ENCODE measurements around the gene PTPRCAP. TPM values are rescaled to one million over a fixed set of nuclear protein-coding genes. Genes with fewer than 3 reads are reported as not detected.
A peak's percentile ranks its signal among the peaks of the same experiment; 100 is the strongest.
"Not testable (repeated sequence)": the region's sequence is repeated elsewhere in the genome, so short reads cannot be mapped to it uniquely, and the experiment has no call there.

The PTPRCAP gene
- total RNA-seq, 6 donors from 2014 or later: 12.8 to 34.0 (median 18.0) TPM

DNA sequence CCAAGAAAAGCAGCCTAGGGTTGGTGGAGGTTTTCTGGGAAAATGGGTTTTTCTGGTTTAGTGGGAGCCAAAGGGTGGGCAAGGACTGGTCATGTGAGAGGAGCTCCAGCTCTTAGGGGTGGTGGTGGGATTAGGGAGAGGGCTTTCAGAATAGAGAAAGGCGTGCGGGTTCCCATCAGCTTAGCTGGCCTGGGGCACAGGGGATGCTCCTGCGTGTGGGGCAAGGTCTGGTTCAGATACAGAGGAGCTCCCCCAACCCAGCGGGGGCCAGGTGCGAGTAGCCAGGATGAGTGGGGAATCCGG, 30.9 kb upstream of the PTPRCAP start:
- no peaks in the 10 kb centered on the region for H3K27me3 ChIP-seq
- no peaks in the 10 kb centered on the region for H3K9me3 ChIP-seq
- 0 to 4% methylated on average over 4 to 6 of the region's 6 CpGs for WGBS, 2 donors
- no peak for ATAC-seq (ENCODE audit: low FRiP score in 2 of 2)
- no peak for DNase-seq
- peak overlapping the region; percentile 71 to 98 (median 87) for H3K4me3 ChIP-seq
- H3K27ac ChIP-seq: peak overlapping the region; percentile 77 to 93 (median 90)
- H3K36me3 ChIP-seq: no peaks in the 10 kb centered on the region
- H3K4me1 ChIP-seq: peaks cover 33 to 53% (median 40%) of the 10 kb centered on the region in 4 donors
- TF ChIP-seq POLR2A (IDR thresholded peaks at IDR 0.05) (no peak), EP300 (IDR thresholded peaks at IDR 0.05) (no peak), POLR2AphosphoS5 (IDR thresholded peaks at IDR 0.05) (no peak)
- TF ChIP-seq, protein P1, sequence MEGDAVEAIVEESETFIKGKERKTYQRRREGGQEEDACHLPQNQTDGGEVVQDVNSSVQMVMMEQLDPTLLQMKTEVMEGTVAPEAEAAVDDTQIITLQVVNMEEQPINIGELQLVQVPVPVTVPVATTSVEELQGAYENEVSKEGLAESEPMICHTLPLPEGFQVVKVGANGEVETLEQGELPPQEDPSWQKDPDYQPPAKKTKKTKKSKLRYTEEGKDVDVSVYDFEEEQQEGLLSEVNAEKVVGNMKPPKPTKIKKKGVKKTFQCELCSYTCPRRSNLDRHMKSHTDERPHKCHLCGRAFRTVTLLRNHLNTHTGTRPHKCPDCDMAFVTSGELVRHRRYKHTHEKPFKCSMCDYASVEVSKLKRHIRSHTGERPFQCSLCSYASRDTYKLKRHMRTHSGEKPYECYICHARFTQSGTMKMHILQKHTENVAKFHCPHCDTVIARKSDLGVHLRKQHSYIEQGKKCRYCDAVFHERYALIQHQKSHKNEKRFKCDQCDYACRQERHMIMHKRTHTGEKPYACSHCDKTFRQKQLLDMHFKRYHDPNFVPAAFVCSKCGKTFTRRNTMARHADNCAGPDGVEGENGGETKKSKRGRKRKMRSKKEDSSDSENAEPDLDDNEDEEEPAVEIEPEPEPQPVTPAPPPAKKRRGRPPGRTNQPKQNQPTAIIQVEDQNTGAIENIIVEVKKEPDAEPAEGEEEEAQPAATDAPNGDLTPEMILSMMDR (IDR thresholded peaks at IDR 0.05): no peak

GRCh38 chr11:67468056-67468455, 30.6 kb upstream of the PTPRCAP start:
- ATAC-seq (ENCODE audit: low FRiP score in 2 of 2) (no peak), DNase-seq (peak; percentile 85 to 87)
- Histone ChIP-seq H3K36me3 (no peaks in the 10 kb centered on the region), H3K27ac (peak overlapping the region; percentile 77 to 93 (median 90)), H3K4me1 (peaks cover 33 to 53% (median 40%) of the 10 kb centered on the region in 4 donors), H3K9me3 (no peaks in the 10 kb centered on the region), H3K27me3 (no peaks in the 10 kb centered on the region), H3K4me3 (peak overlapping the region; percentile 71 to 98 (median 87))
- peak in 1 of 4 donors; percentile 20 for TF ChIP-seq POLR2A (IDR thresholded peaks at IDR 0.05)
- TF ChIP-seq EP300 (IDR thresholded peaks at IDR 0.05): no peak
- TF ChIP-seq, protein P1 (IDR thresholded peaks at IDR 0.05): no peak
- TF ChIP-seq POLR2AphosphoS5 (IDR thresholded peaks at IDR 0.05): no peak
- 56% methylated on average over 4 of the region's 5 CpGs; no CpG with 5 or more reads in 1 of the 2 donors for WGBS, 2 donors

GRCh38 chr11:67466962-67467771, 29.7 kb upstream of the PTPRCAP start:
- Histone ChIP-seq H3K4me3 (peak overlapping the region in 2 of 4 donors; percentile 83 to 91), H3K27me3 (no peaks in the 10 kb centered on the region), H3K36me3 (no peaks in the 10 kb centered on the region), H3K9me3 (no peaks in the 10 kb centered on the region), H3K4me1 (peaks cover 33 to 53% (median 40%) of the 10 kb centered on the region in 4 donors), H3K27ac (peak overlapping the region; percentile 77 to 93 (median 90))
- ATAC-seq (ENCODE audit: low FRiP score in 2 of 2): no peak
- TF ChIP-seq, protein P1 (IDR thresholded peaks at IDR 0.05): no peak
- TF ChIP-seq POLR2A (IDR thresholded peaks at IDR 0.05): no peak
- TF ChIP-seq EP300 (IDR thresholded peaks at IDR 0.05): no peak
- TF ChIP-seq POLR2AphosphoS5 (IDR thresholded peaks at IDR 0.05): no peak
- no peak for DNase-seq
- WGBS, 2 donors: 68 to 78% methylated on average over 9 to 10 of the region's 11 CpGs

GRCh38 chr11:67466367-67466766, 28.9 kb upstream of the PTPRCAP start:
- Histone ChIP-seq H3K4me1 (peaks cover 33 to 53% (median 40%) of the 10 kb centered on the region in 4 donors), H3K4me3 (no peak overlapping the region), H3K27ac (peak overlapping the region in 1 of 4 donors; percentile 40), H3K9me3 (no peaks in the 10 kb centered on the region), H3K27me3 (no peaks in the 10 kb centered on the region), H3K36me3 (no peaks in the 10 kb centered on the region)
- ATAC-seq (ENCODE audit: low FRiP score in 2 of 2) (no peak), DNase-seq (no peak)
- WGBS, 2 donors: 76 to 81% methylated on average over 3 to 5 of the region's 5 CpGs
- TF ChIP-seq, protein P1 (IDR thresholded peaks at IDR 0.05): no peak
- TF ChIP-seq POLR2AphosphoS5 (IDR thresholded peaks at IDR 0.05) (no peak), EP300 (IDR thresholded peaks at IDR 0.05) (no peak), POLR2A (IDR thresholded peaks at IDR 0.05) (no peak)

GRCh38 chr11:67465530-67465929, 28.0 kb upstream of the PTPRCAP start:
- not testable (repeated sequence) for H3K27me3 ChIP-seq; ATAC-seq (ENCODE audit: low FRiP score in 2 of 2); DNase-seq; H3K36me3 ChIP-seq; H3K9me3 ChIP-seq
- 71 to 81% methylated on average over 2 of the region's 2 CpGs for WGBS, 2 donors
- Histone ChIP-seq H3K27ac (peak overlapping the region; percentile 85 to 96 (median 92)), H3K4me1 (peaks cover 33 to 53% (median 40%) of the 10 kb centered on the region in 4 donors), H3K4me3 (peak overlapping the region in 2 of 4 donors; percentile 54 to 57)
